Erythroblast (primary cell): Measurements from ENCODE around the gene SPX.

Experiments
- GATA1 ChIP-seq: IDR thresholded peaks from 2 replicates; pipeline ENCODE4 v1.6.1; 2011; ENCODE audit warnings: low read depth, mild to moderate bottlenecking, control low read depth, low read length, moderate library complexity
- POLR2A ChIP-seq: IDR thresholded peaks from 2 replicates; pipeline ENCODE4 v1.6.1; 2011; ENCODE audit warnings: mild to moderate bottlenecking, low read length

DNA sequence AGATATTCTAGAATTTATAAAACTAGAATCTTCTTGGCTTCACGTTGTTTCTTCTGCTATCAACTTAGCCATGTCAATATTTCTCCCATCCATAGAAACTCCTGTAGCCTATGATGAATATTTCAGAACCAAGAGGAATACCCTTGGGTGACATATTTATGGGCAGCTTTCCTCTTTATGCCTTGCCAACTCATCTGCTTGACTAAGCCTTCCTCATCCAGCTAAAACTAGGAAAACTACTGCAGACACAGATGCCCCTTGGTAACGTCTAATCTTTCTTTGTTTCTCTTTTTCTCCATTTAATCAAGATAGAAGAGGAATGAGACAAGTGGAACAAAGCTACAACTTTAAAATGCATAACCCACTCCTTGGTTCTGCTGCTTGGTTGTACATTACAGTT, 18.2 kb upstream of the SPX start:
- TF ChIP-seq POLR2A = no peak
- no peak for TF ChIP-seq GATA1
